ENCODE results near the gene IFNG-AS1.

IFNG-AS1 gene

DNA sequence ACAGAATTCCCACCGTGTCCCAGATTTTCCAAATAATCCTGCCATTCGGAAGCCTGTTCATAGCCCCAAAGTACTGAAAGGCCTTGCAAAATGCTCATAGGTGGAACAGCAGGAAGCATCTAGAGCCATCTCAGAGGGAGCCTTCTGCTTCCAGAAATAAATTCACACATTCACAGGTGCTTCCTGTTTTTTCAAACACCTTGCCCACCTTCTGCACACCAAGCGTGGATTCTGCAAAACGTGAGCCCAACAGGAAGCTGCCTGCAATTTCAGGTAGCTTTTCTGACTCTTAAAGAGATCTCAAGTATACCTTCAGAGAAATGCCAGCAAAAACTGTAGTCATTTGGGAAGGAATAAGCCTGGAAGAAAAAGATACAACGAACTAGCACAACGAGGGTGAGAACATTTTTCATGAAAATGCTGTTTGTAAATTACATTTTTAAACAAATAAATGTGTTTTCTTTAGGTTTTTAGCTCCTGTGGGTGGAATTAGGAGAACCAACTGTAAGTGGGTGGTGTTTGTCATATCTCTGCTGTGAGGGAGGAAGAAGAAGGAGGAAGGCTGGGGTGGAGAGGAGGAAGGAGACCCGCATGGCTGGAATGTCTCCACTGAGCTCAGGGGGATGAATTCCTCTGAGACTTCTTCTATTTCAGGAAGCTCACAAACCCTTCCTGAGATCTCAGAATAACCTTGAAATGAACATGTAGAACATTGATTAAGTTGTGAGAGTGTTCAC, at the start of gene IFNG-AS1:
Gene IFNG-AS1 (plus strand): TSS at position 264 of the 737 bp plus-strand sequence.
- DNase-seq = no peak

GRCh38 chr12:67939611-67940010, 49.6 kb upstream of the IFNG-AS1 start:
- no peak for DNase-seq

- DNase-seq = no peak
These were observed 48.4 kb upstream of the IFNG-AS1 start for GRCh38 chr12:67940780-67941243.

DNA sequence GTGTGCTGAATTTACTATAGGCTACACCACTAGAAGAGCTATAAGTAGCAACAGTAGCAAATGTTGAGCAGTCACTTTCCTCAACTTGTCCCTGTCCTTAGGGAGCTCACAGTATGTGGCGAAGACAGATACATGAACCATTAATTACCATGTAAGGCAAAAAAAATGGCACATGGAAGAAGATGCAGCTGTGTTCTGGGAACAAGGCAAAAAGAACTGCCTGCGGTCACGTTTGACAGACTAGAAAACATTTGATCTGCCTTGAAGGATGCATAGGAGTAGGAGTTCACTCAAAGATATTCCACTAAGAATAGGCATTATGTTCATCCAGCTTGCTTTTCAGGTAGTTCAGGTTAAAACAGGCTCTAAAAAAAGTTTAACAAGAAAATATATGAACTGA, 46.5 kb upstream of the IFNG-AS1 start:
- DNase-seq = no peak

- DNase-seq = peak; percentile 78
These were observed 45.9 kb upstream of the IFNG-AS1 start for GRCh38 chr12:67943141-67943892.

- no peak for DNase-seq
These were observed 45.2 kb upstream of the IFNG-AS1 start for GRCh38 chr12:67944093-67944492.

DNA sequence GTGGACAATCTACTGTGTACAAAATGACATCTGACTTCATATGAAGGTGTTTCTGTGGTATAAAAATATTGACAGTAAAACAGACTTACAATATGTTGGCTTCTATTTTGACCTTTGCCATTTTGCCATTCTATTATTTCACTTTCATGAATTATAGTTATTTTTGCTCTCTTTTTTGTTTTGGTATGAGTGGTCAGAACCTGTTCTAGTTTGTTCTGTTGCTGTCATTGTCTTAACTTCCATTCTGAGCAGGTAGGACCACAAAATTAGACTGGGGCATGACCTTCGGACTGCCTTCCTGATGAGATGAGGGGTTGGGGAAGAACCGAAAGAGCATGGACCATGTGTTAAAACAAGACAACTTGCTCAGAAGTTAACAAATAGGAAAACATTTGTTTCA, 36.5 kb upstream of the IFNG-AS1 start:
- no peak for DNase-seq

- DNase-seq = no peak
These were observed 31.9 kb upstream of the IFNG-AS1 start for GRCh38 chr12:67957383-67957782.

- no peak for DNase-seq
These were observed 31.1 kb upstream of the IFNG-AS1 start for GRCh38 chr12:67958187-67958586.

DNA sequence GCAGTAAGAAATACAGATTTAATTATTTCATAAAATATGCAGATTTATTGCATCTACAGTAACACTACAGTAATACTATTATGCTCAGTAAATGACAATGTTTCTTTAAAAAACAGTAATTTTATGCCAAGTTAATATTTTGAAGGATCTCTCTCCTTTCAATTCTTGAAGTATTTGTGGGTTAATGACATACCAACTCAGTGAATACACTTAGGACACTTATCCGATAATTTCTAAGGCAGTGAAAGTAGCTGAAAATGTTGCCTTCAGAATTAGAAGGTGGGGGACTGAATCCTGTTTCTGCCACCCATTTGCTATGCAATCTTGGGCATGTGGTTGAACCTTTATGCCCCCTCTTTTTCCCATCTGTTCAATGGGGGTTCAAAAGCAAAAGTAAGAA, 24.8 kb upstream of the IFNG-AS1 start:
- no peak for DNase-seq

DNA sequence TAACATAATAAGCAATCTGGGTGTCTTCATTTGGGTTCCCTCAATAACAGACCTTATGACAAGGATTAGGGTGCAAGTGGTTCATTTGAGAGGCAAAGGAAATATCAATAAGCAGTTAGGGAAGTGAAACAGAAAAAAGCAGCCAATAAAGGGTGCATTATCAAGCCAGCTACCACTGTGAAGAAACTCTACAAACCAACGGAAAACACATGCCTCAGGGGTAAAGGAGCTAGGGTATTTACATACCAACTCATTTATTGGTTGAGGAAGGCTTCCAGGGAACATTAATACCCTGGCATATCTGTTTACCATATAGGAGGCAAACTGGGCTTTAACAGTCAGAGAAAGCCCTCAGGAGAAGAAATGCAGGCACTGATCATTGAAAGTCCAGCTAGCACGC, 22.7 kb upstream of the IFNG-AS1 start:
- no peak for DNase-seq

DNA sequence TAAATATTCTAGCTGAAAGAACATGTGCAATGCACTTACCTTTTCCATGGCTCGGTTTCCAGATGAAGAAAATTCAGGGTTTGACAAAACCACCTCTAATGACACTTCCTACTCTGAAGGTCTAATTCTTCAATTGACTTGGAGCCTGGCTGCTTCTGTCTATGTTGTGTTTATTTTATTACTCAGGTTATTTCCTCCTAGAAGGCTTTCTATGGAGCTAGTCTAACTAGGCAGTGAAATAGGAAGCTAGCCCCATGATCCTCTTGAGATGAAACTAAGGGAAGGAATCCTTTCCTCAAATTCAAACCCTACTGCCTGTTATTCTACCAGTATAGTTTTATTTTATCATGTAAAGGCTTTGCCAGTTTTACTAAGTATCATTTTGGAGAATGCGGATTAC, 20.9 kb upstream of the IFNG-AS1 start:
- no peak for DNase-seq

- no peak for DNase-seq
These were observed 20.5 kb upstream of the IFNG-AS1 start for GRCh38 chr12:67968725-67969124.

GRCh38 chr12:67969134-67969802, 20.0 kb upstream of the IFNG-AS1 start:
- DNase-seq = no peak

DNA sequence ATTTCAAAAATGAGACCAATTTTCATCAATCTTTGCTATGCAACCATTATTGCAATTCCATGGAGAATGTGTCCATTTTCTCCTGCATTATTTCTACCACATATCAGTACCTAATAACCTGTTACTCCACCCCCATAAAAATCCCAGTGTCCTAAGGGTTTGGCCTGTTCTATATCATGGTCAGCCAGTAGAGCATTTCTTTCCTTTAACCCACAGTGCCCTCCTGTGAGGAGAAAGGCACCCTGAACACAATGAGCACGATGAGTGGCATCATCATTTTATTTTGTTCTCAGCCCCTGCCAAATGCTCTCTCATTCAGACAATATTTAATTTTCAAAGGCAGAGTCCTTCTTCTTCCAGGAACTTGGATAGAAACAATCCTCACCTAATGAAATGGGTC, 11.6 kb upstream of the IFNG-AS1 start:
- DNase-seq = no peak

GRCh38 chr12:67980391-67980790, 8.9 kb upstream of the IFNG-AS1 start:
- no peak for DNase-seq

- peak; percentile 8 for DNase-seq
These were observed 7.7 kb upstream of the IFNG-AS1 start for GRCh38 chr12:67981287-67982162.

DNA sequence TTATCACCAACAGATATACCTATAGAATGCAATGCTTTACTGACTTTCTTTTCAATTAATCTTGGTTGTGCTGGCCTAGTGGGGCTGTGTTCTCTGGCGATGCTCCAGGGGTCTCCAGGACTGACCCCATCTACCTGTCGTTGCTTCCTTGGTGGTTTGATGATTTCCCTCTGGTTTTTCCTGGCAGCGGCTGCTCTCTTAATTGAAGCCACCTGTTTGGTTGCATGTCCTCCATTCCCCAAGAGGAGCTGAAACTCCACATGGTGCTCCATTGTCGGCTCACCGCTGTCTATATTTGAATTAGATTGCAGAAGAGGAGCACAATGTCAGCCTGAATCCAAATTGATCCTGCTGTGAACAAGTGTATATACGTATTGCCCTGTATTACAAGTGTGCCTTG, 7.1 kb upstream of the IFNG-AS1 start:
- DNase-seq = no peak

DNA sequence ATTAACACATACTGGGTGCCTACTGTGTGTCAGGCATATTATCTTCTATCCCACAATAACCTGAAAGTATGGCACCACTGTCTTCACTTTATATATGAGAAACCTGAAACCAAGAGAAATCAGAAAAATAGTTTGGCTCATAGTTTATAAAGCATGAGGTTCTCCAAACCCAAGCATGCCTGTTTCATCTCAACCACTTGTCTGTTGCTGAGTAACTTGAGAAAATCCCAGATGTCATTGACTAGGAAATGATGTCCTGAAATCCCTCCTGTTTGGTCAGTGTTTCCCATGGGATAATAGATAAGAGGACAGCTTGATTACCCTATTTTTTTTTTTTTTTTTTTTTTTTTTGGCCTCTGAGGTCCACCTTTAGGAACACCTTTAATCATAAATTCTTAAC, 2.6 kb upstream of the IFNG-AS1 start:
- no peak for DNase-seq

GRCh38 chr12:67988601-67989021, 636 bp upstream of the IFNG-AS1 start:
- DNase-seq = peak; percentile 6

- peak; percentile 52 for DNase-seq
These were observed 1.9 kb downstream of the IFNG-AS1 start for GRCh38 chr12:67991158-67991557.

DNA sequence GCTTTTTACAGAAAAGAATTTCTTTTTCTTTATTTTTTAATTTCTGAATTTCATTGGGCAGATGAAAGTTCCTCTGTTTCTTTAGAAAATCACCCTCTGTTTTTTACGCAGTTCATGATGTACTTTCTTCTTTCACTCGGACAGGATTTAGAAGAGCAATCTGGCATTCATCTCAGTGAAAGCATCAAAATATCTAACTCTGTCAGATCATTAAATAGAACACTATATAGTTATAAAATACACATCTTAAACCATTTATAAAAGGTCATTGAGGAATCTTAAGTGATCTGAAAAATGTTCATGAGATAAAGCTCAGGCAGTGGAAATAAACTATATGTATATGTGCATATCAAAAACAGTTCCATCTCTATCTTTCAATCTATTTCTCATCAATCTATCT, 3.9 kb downstream of the IFNG-AS1 start:
- DNase-seq = no peak

GRCh38 chr12:67994046-67994445, 4.8 kb downstream of the IFNG-AS1 start:
- no peak for DNase-seq

Data from stimulated activated CD4-positive, alpha-beta T cell treated with anti-CD3 and anti-CD28 coated beads, Interleukin-4, amount 100 ng/mL, for 24 hours (primary cell).